Heart right ventricle (tissue), 16 donors: ENCODE data around the gene ST6GALNAC3. TPM values are rescaled to one million over a fixed set of nuclear protein-coding genes. Genes with fewer than 3 reads are reported as not detected.

Experiments
- ATAC-seq, 8 donors: fragments of 200-7000 bp; cut with Tn5 transposase; one replicate each; pipeline ENCODE4 v1.9.1; 2020; ENCODE audit warnings: mild to moderate bottlenecking in 8 of 8, moderate library complexity in 8 of 8, moderate number of reproducible peaks in 1 of 8
- DNase-seq, 2 donors: peaks; one replicate each; pipeline ENCODE4 v3.0.0-alpha.2; 2020
- H3K27ac ChIP-seq, 10 donors: fragments of 200-600 bp; sonication (generic) in 2 of 10; one replicate each; pipeline versions ENCODE4 v1.5.0 to v1.8.0; 2020 to 2022; ENCODE audit warnings: mild to moderate bottlenecking in 3 of 10
- H3K27me3 ChIP-seq, 7 donors: fragments of 200-600 bp; one replicate each; pipeline ENCODE4 v1.8.0; 2021 to 2022; ENCODE audit warnings: mild to moderate bottlenecking in 2 of 7
- H3K36me3 ChIP-seq, 9 donors: fragments of 200-600 bp; sonication (generic) in 1 of 9; one replicate each; pipeline versions ENCODE4 v1.5.0 to v1.8.0; 2020 to 2022; ENCODE audit warnings: mild to moderate bottlenecking in 2 of 9
- H3K4me1 ChIP-seq, 9 donors: fragments of 200-600 bp; sonication (generic) in 1 of 9; one replicate each; pipeline versions ENCODE4 v1.5.0 to v1.8.0; 2020 to 2022; ENCODE audit warnings: mild to moderate bottlenecking in 4 of 9
- H3K4me3 ChIP-seq, 10 donors: fragments of 200-600 bp; sonication (generic) in 2 of 10; one replicate each; pipeline versions ENCODE4 v1.5.0 to v1.8.0; 2020 to 2022; ENCODE audit warnings: mild to moderate bottlenecking in 7 of 10, moderate library complexity in 2 of 10
- H3K9me3 ChIP-seq, 11 donors: fragments of 200-600 bp in 10 of 11; sonication (generic) in 2 of 11; one replicate each; pipeline versions ENCODE4 v1.5.0 to v1.8.0; 2013 to 2022; ENCODE audit warnings: mild to moderate bottlenecking in 2 of 11, control low read depth in 1 of 11, moderate library complexity in 1 of 11
- CTCF ChIP-seq, 9 donors: fragments of 200-600 bp; sonication (generic) in 2 of 9; IDR thresholded peaks; one replicate each; pipeline versions ENCODE4 v1.5.0 to v1.8.0; 2021 to 2022; ENCODE audit warnings: antibody characterized with exemption in 9 of 9, mild to moderate bottlenecking in 5 of 9, moderate library complexity in 1 of 9
- WGBS, 2 donors: extraction: QIAGEN DNeasy Blood & Tissue Kit; methylation state at CpG; one replicate each; pipeline ENCODE4 v1.1.7; 2013; ENCODE audit warnings: inconsistent platforms in 1 of 2; 5-methylcytosine and 5-hydroxymethylcytosine counted together
- intact Hi-C, 10 donors: fragments of 100-400 bp; cut with DNase I; formaldehyde crosslinking; loops; one replicate each; pipeline versions ENCODE4 v1.11.1 to v1.14.2; 2022
- polyA plus RNA-seq, 2 donors: library from polyadenylated mRNA; stranded (reverse); fragments of 200-250 nt; gene quantifications; one replicate each; pipeline ENCODE4 v1.2.3, GENCODE V29; 2013
- total RNA-seq, 10 donors: library from RNA; stranded (reverse); fragmentation: NEBNext Ultra II Directional in 3 of 10; extraction: Animal tissue kit (Norgen Biotek cat#: 25700) in 3 of 10; gene quantifications; one replicate each; pipeline versions ENCODE4 v1.2.1 to v1.2.4, GENCODE V29; 2021 to 2023
- donor health status: Arrhythmogenic right ventricular cardiomyopathy.
- donor health status: ischemic (EF 13 %, LVEDD 7.1; RV severe dilation, severe dysfunction).
- donor health status: healthy with polysubstance abuse.
- donor health status: DM: no; HTN: yes; CAD: no.
- donor health status: DM: no; HTN: no; CAD: no.
- donor health status: ischemic (EF 25% LVEDD 6.9; RV normal size, moderate dysfunction).
- donor health status: ischemic (EF 25% LVEDD 5.7; RV mildly dilated, moderate dysfunction).
- donor health status: healthy.
- donor health status: DM: yes; HTN: yes; CAD: no.
- donor health status: Ischemic cardiomyopathy.
- donor health status: ischemic (EF 35%, LVEDD 5.7; RV mildly dilated, moderate dysfunction).
- donor health status: nonischemic (EF 11% LVEDD 7.7; RV severe dilation, severe dysfunction).
- donor health status: DM: yes; HTN: yes; CAD: no.
- donor health status: PGD.
- donor health status: ischemic (EF 29% LVEDD 5.4; RV normal size, mild dysfunction).
- donor health status: nonischemic (EF 23%, LVEDD 6.1; RV moderate dilation, normal function).

Gene ST6GALNAC3
- total and polyA plus RNA-seq, 12 donors: 2.8 to 10.3 (median 4.8) TPM

GRCh38 chr1:76210160-76210559, 135.6 kb downstream of the ST6GALNAC3 start:
- Histone ChIP-seq H3K27me3 (no peaks in the 10 kb centered on the region), H3K36me3 (no peaks in the 10 kb centered on the region), H3K4me1 (peaks cover 0 to 28% (median 0%) of the 10 kb centered on the region in 9 donors), H3K27ac (no peak overlapping the region), H3K4me3 (no peak overlapping the region), H3K9me3 (no peaks in the 10 kb centered on the region)
- no peak for TF ChIP-seq CTCF (IDR thresholded peaks at IDR 0.05)
- ATAC-seq: no peak
- intact Hi-C loops: no loop called here
- no peak for DNase-seq

- TF ChIP-seq CTCF (IDR thresholded peaks at IDR 0.05): no peak
- 91 to 96% methylated on average over 2 of the region's 2 CpGs for WGBS, 2 donors
- Histone ChIP-seq H3K36me3 (no peaks in the 10 kb centered on the region), H3K27me3 (no peaks in the 10 kb centered on the region), H3K9me3 (peaks cover 0 to 7% (median 0%) of the 10 kb centered on the region in 11 donors), H3K4me1 (peaks cover 0 to 5% (median 0%) of the 10 kb centered on the region in 9 donors), H3K27ac (no peak overlapping the region), H3K4me3 (no peak overlapping the region)
- intact Hi-C loops: no loop called here
- DNase-seq (no peak), ATAC-seq (no peak)
These were observed 144.3 kb downstream of the ST6GALNAC3 start for GRCh38 chr1:76218888-76219287.

- Histone ChIP-seq H3K9me3 (peaks cover 0 to 7% (median 0%) of the 10 kb centered on the region in 11 donors), H3K4me1 (peaks cover 0 to 5% (median 0%) of the 10 kb centered on the region in 9 donors), H3K4me3 (no peak overlapping the region), H3K27ac (no peak overlapping the region), H3K36me3 (no peaks in the 10 kb centered on the region), H3K27me3 (no peaks in the 10 kb centered on the region)
- TF ChIP-seq CTCF (IDR thresholded peaks at IDR 0.05): no peak
- 93 to 95% methylated on average over 3 of the region's 3 CpGs for WGBS, 2 donors
- intact Hi-C loops: no loop called here
- DNase-seq (no peak), ATAC-seq (no peak)
These were observed 144.8 kb downstream of the ST6GALNAC3 start for GRCh38 chr1:76219366-76219818.

- DNase-seq: no peak
- H3K27ac ChIP-seq: no peak overlapping the region
- WGBS, 2 donors: 55 to 56% methylated on average over 3 of the region's 3 CpGs
- intact Hi-C loops: no loop called here
- H3K36me3 ChIP-seq: no peaks in the 10 kb centered on the region
- peaks cover 0 to 22% (median 6%) of the 10 kb centered on the region in 9 donors for H3K4me1 ChIP-seq
- peaks cover 0 to 7% (median 0%) of the 10 kb centered on the region in 11 donors for H3K9me3 ChIP-seq
- H3K4me3 ChIP-seq: no peak overlapping the region
- no peak for ATAC-seq
- no peaks in the 10 kb centered on the region for H3K27me3 ChIP-seq
- no peak for TF ChIP-seq CTCF (IDR thresholded peaks at IDR 0.05)
These were observed 150.2 kb downstream of the ST6GALNAC3 start for GRCh38 chr1:76224752-76225151.
